HCT116 (cell line): Measurements from ENCODE around the gene PC. TPM values are rescaled to one million over a fixed set of nuclear protein-coding genes. Genes with fewer than 3 reads are reported as not detected.

Experiments used
- ATAC-seq: fragments of 200-7000 bp; cut with Tn5 transposase; 2 replicates; pipeline ENCODE4 v1.9.1; 2020; ENCODE audit warnings: mild to moderate bottlenecking, moderate library complexity
- BruUV-seq: library from RNA; stranded (reverse); fragments of 400-500 nt; replicated peaks from 2 replicates; lab custom pipeline; 2021; lab: Mats Ljungman, UMichigan
- CTCF ChIA-PET: fragments of 300-600 bp; sonication (Branson Sonifier 250); formaldehyde crosslinking; loops from one replicate; lab custom pipeline; 2021; ENCODE audit warnings: antibody characterized with exemption; lab: Charles Lee
- POLR2A ChIA-PET: fragments of 300-600, 350-600 bp; sonication (Branson Sonifier 250); formaldehyde crosslinking; loops from one replicate; lab custom pipeline; 2021; ENCODE audit warnings: antibody characterized with exemption; lab: Charles Lee
- RAD21 ChIA-PET, 2 experiments: fragments of 300-600 bp; sonication (Branson Sonifier 250); formaldehyde crosslinking; loops; one replicate each; lab custom pipeline; 2023; ENCODE audit warnings: low total read pairs in 2 of 2; ENCODE audit not compliant: uncharacterized antibody in 2 of 2, unreplicated experiment in 2 of 2, low non-redundant PET in 1 of 2; lab: Charles Lee
- DNase-seq: peaks from one replicate; pipeline ENCODE4 v3.0.0-alpha.2; 2010; ENCODE audit warnings: low read depth, low spot score
- H2AFZ ChIP-seq: fragments of 200-600 bp; shearing (Covaris generic), sonication (generic); 2 replicates; pipeline ENCODE4 v1.6.1; 2017; ENCODE audit warnings: low read depth, mixed run types, mixed read lengths, antibody characterized with exemption, low read length; ENCODE audit not compliant: poor library complexity, severe bottlenecking
- H3K27ac ChIP-seq: 2 replicates; pipeline ENCODE4 v1.5.1; 2012; ENCODE audit warnings: low read depth, low read length
- H3K27me3 ChIP-seq: fragments of 200-600 bp; sonication (generic); 2 replicates; pipeline ENCODE4 v1.6.1; 2016; ENCODE audit warnings: mixed run types, low read length, mixed read lengths; ENCODE audit not compliant: insufficient read depth
- H3K36me3 ChIP-seq, 2 experiments: fragments of 200-500 bp in 1 of 2; fragments of 200-600 bp in 1 of 2; sonication (Bioruptor generic) in 1 of 2; sonication (generic) in 1 of 2; 2 replicates each; pipeline versions ENCODE4 v1.5.1 to v1.6.1; 2014 to 2016; ENCODE audit warnings: low read length in 2 of 2, inconsistent platforms in 1 of 2, mixed read lengths in 1 of 2, mixed run types in 1 of 2; ENCODE audit not compliant: insufficient read depth in 2 of 2, control insufficient read depth in 1 of 2
- H3K4me1 ChIP-seq, 2 experiments: fragments of 200-600 bp in 1 of 2; sonication (generic) in 1 of 2; 2 replicates each; pipeline versions ENCODE4 v1.5.1 to v1.6.1; 2012 to 2017; ENCODE audit warnings: low read length in 2 of 2, inconsistent platforms in 1 of 2, mild to moderate bottlenecking in 1 of 2, mixed read lengths in 1 of 2, mixed run types in 1 of 2, moderate library complexity in 1 of 2; ENCODE audit not compliant: insufficient read depth in 2 of 2, control insufficient read depth in 1 of 2
- H3K4me2 ChIP-seq: fragments of 200-600 bp; sonication (generic); 2 replicates; pipeline ENCODE4 v1.6.1; 2017; ENCODE audit warnings: mixed run types, low read length, mixed read lengths
- H3K4me3 ChIP-seq, 2 experiments: fragments of 200-600 bp in 1 of 2; sonication (generic) in 1 of 2; replicated peaks in 1 of 2; 2 replicates each; pipeline ENCODE4 v1.5.1; 2011 to 2016; ENCODE audit warnings: low read length in 2 of 2, control low read depth in 1 of 2, low read depth in 1 of 2, mild to moderate bottlenecking in 1 of 2, mixed read lengths in 1 of 2, mixed run types in 1 of 2
- H3K79me2 ChIP-seq: fragments of 200-600 bp; sonication (generic); 2 replicates; pipeline ENCODE4 v1.6.1; 2017; ENCODE audit warnings: mild to moderate bottlenecking, mixed run types, low read length, moderate library complexity, mixed read lengths; ENCODE audit not compliant: insufficient read depth
- H3K9ac ChIP-seq: fragments of 200-600 bp; sonication (generic); 2 replicates; pipeline ENCODE4 v1.6.1; 2016; ENCODE audit warnings: low read length, mixed read lengths
- H3K9me2 ChIP-seq: fragments of 200-600 bp; sonication (generic), shearing (Covaris generic); 2 replicates; pipeline ENCODE4 v1.6.1; 2017; ENCODE audit warnings: mixed run types, mild to moderate bottlenecking, moderate library complexity; ENCODE audit not compliant: insufficient read depth
- H3K9me3 ChIP-seq, 2 experiments: fragments of 200-500 bp in 1 of 2; fragments of 200-600 bp in 1 of 2; sonication (Bioruptor generic) in 1 of 2; sonication (generic) in 1 of 2; 2 replicates each; pipeline ENCODE4 v1.6.1; 2014 to 2017; ENCODE audit warnings: low read length in 2 of 2, mixed read lengths in 2 of 2, inconsistent platforms in 1 of 2, low read depth in 1 of 2, mild to moderate bottlenecking in 1 of 2, mixed run types in 1 of 2, moderate library complexity in 1 of 2; ENCODE audit not compliant: control insufficient read depth in 1 of 2, insufficient read depth in 1 of 2
- H4K20me1 ChIP-seq: fragments of 200-600 bp; sonication (generic), shearing (Covaris generic); 2 replicates; pipeline ENCODE4 v1.6.1; 2017; ENCODE audit warnings: mixed run types, mild to moderate bottlenecking, moderate library complexity; ENCODE audit not compliant: insufficient read depth
- EGR1 ChIP-seq: IDR thresholded peaks from 2 replicates; pipeline ENCODE4 v1.6.1; 2012; ENCODE audit warnings: low read depth
- JUND ChIP-seq: IDR thresholded peaks from 2 replicates; pipeline ENCODE4 v1.6.1; 2012
- POLR2A ChIP-seq: IDR thresholded peaks from 2 replicates; pipeline ENCODE4 v1.7.0; 2011; ENCODE audit warnings: borderline replicate concordance; ENCODE audit not compliant: insufficient read depth, insufficient read length; ENCODE audit errors: extremely low read depth
- POLR2AphosphoS5 ChIP-seq: IDR thresholded peaks from 2 replicates; pipeline ENCODE4 v1.6.1; 2011; ENCODE audit warnings: mild to moderate bottlenecking, low read depth, low read length, moderate library complexity
- SP1 ChIP-seq: IDR thresholded peaks from 2 replicates; pipeline ENCODE4 v1.6.1; 2012; ENCODE audit warnings: low read depth
- intact Hi-C: fragments of 100-400 bp; cut with micrococcal nuclease; formaldehyde crosslinking; loops from 2 replicates; pipeline ENCODE4 v1.10.0; 2022
- total RNA-seq: library from RNA; stranded (reverse); gene quantifications from one replicate; pipeline ENCODE4 v1.2.1, GENCODE V29; 2021; ENCODE audit not compliant: unreplicated experiment
- TF ChIP-seq, protein P1 (sequence below): IDR thresholded peaks from 2 replicates; pipeline ENCODE4 v1.6.1; 2012; ENCODE audit warnings: low read depth
- TF ChIP-seq, protein P2 (sequence below), 3 experiments: fragments of 200-600 bp in 1 of 3; sonication (generic) in 1 of 3; IDR thresholded peaks in 2 of 3; conservative IDR thresholded peaks in 1 of 3; 2 replicates each; pipeline ENCODE4 v1.5.1; 2012 to 2017; ENCODE audit warnings: low read depth in 2 of 3, low read length in 2 of 3, antibody characterized with exemption in 1 of 3, borderline replicate concordance in 1 of 3, control low read depth in 1 of 3, mild to moderate bottlenecking in 1 of 3, mixed read lengths in 1 of 3, mixed run types in 1 of 3, moderate library complexity in 1 of 3; ENCODE audit not compliant: insufficient read depth in 1 of 3
- TF ChIP-seq, protein P3 (sequence below): IDR thresholded peaks from 2 replicates; pipeline ENCODE4 v1.6.1; 2012

The PC gene
- total RNA-seq, 1 experiment from 2014 or later: 24.1 TPM

DNA sequence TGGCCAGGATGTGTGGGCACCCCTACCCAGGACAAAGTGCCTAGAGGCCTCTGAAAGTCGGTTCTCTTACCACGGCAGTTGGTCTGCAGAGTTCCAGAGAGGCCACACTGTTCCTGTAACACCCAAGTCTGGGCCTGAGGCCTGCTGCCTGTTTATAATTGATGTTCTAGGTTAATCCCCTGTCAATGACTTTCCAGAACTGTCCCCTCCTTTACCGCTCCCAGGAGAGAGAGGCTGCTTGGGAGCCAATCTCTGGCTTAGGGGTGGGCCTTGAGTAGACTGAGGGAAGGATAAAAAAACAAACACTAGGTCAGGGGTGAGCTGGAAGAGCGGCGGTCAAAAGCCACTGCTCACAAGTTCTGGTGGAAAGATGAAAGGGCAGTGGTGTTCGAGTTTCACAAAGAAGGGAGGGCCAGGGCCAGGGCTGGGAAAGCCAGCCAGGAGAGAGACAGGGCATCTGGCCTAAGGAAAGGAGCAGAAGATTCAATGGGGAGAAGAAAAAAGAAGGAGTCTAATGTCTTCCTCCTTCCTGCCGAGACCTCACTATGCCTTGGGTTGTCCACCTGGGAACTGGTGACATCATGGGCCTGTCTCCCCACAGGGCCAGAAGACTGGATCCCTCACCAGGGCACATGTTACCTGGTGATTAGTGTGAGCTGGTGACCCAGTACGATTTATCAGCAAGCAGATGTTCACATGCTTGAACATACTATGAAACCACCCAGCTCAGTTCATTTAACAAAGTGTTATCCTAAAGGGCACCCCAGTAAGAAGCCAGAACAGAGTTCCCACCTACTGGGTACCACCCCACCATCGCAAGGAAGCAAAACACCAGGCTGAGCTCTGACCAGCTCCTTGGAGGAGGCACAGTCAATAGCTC is 50.2 kb downstream of the PC start:
- Histone ChIP-seq H3K27ac (no peak overlapping the region), H3K4me2 (no peak overlapping the region)

DNA sequence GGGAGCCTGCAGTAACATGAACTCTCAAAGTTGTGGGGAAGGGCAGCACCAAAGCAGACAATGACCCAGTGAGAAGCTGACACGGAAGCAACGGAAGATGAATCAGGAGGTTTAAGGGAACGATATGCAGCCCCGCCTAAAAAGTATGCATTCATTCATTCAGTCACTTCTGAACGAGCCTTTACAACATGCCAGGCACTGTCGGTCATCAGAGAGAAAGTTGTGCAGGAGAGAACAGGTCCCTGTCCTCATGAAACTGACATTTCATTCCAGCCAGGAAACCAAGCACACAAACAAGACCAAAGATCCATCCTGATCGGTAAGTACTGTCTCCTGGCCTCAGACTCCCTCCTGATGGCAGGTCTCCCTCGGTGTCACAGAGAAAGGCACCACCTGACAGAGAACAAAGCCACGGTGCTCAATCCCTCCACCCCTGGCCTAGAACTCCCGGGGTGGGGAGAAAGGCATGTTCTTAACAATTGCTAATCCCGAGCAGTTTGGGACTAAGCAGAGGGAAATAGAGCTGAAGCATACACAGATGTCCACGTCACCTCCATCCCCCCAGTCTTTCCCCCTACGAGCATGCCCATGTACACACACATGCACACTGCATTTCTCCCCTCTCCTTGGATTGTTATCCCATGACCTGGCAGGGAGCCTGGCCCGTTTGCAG is 52.0 kb downstream of the PC start:
- Histone ChIP-seq H3K9me2 (no peaks in the 10 kb centered on the region), H3K27me3 (no peaks in the 10 kb centered on the region), H2AFZ (no peak overlapping the region), H3K79me2 (no peaks in the 10 kb centered on the region), H3K9me3 (no peaks in the 10 kb centered on the region), H3K9ac (peak overlapping the region; percentile 48), H3K4me1 (peaks cover 38 to 63% of the 10 kb centered on the region in 2 experiments), H3K4me3 (peak overlapping the region; percentile 26 to 42), H3K36me3 (no peaks in the 10 kb centered on the region), H4K20me1 (no peaks in the 10 kb centered on the region), H3K4me2 (peak overlapping the region; percentile 80), H3K27ac (peak overlapping the region; percentile 21; the same call in 1 of the 2 replicates)
- DNase-seq (peak; percentile 36), ATAC-seq (peak; percentile 58)
- RAD21 ChIA-PET: no interaction called here
- BruUV-seq: TSS peak; percentile 84
- intact Hi-C loops: no loop called here
- CTCF ChIA-PET: no interaction called here
- POLR2A ChIA-PET: interaction anchor here (1.3 kb wide), 1 partner anchor 24 kb away, joined by 3 read pairs; no protein-coding TSS in a partner anchor
- TF ChIP-seq, protein P1, sequence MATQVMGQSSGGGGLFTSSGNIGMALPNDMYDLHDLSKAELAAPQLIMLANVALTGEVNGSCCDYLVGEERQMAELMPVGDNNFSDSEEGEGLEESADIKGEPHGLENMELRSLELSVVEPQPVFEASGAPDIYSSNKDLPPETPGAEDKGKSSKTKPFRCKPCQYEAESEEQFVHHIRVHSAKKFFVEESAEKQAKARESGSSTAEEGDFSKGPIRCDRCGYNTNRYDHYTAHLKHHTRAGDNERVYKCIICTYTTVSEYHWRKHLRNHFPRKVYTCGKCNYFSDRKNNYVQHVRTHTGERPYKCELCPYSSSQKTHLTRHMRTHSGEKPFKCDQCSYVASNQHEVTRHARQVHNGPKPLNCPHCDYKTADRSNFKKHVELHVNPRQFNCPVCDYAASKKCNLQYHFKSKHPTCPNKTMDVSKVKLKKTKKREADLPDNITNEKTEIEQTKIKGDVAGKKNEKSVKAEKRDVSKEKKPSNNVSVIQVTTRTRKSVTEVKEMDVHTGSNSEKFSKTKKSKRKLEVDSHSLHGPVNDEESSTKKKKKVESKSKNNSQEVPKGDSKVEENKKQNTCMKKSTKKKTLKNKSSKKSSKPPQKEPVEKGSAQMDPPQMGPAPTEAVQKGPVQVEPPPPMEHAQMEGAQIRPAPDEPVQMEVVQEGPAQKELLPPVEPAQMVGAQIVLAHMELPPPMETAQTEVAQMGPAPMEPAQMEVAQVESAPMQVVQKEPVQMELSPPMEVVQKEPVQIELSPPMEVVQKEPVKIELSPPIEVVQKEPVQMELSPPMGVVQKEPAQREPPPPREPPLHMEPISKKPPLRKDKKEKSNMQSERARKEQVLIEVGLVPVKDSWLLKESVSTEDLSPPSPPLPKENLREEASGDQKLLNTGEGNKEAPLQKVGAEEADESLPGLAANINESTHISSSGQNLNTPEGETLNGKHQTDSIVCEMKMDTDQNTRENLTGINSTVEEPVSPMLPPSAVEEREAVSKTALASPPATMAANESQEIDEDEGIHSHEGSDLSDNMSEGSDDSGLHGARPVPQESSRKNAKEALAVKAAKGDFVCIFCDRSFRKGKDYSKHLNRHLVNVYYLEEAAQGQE: no peak
- TF ChIP-seq, protein P2, sequence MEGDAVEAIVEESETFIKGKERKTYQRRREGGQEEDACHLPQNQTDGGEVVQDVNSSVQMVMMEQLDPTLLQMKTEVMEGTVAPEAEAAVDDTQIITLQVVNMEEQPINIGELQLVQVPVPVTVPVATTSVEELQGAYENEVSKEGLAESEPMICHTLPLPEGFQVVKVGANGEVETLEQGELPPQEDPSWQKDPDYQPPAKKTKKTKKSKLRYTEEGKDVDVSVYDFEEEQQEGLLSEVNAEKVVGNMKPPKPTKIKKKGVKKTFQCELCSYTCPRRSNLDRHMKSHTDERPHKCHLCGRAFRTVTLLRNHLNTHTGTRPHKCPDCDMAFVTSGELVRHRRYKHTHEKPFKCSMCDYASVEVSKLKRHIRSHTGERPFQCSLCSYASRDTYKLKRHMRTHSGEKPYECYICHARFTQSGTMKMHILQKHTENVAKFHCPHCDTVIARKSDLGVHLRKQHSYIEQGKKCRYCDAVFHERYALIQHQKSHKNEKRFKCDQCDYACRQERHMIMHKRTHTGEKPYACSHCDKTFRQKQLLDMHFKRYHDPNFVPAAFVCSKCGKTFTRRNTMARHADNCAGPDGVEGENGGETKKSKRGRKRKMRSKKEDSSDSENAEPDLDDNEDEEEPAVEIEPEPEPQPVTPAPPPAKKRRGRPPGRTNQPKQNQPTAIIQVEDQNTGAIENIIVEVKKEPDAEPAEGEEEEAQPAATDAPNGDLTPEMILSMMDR (IDR thresholded peaks at IDR 0.05 in 2 of 3, conservative IDR thresholded peaks at IDR 0.05 in 1 of 3; ENCODE audit: borderline replicate concordance in 1 of 3, insufficient read depth in 1 of 3, low read depth in 2 of 3, low read length in 2 of 3): no peak
- TF ChIP-seq, protein P3, sequence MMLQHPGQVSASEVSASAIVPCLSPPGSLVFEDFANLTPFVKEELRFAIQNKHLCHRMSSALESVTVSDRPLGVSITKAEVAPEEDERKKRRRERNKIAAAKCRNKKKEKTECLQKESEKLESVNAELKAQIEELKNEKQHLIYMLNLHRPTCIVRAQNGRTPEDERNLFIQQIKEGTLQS: no peak
- TF ChIP-seq SP1 (0 out of 2 replicates have a peak, but pooled peaks have one; percentile 45), POLR2AphosphoS5 (peak; percentile 64), JUND (no peak)

More for the DNA sequence above, 50.2 kb downstream of the PC start:
- no peak for ATAC-seq
- H3K79me2 ChIP-seq: no peaks in the 10 kb centered on the region
- H3K9me3 ChIP-seq: no peaks in the 10 kb centered on the region
- no peaks in the 10 kb centered on the region for H3K9me2 ChIP-seq
- TF ChIP-seq EGR1 (no peak), POLR2A (no peak)
- H2AFZ ChIP-seq: no peak overlapping the region
- DNase-seq: no peak
- H3K4me1 ChIP-seq: peaks cover 34 to 49% of the 10 kb centered on the region in 2 experiments
- BruUV-seq: no TSS peak
- no peaks in the 10 kb centered on the region for H3K36me3 ChIP-seq
- H3K4me3 ChIP-seq: no peak overlapping the region
- no peaks in the 10 kb centered on the region for H4K20me1 ChIP-seq
- intact Hi-C loops: no loop called here
- no peaks in the 10 kb centered on the region for H3K27me3 ChIP-seq
- CTCF ChIA-PET: no interaction called here
- POLR2A ChIA-PET: no interaction called here
- RAD21 ChIA-PET: no interaction called here
- H3K9ac ChIP-seq: no peak overlapping the region
